Transverse colon (tissue), 4 donors: Measurements from ENCODE around the gene CHKA.

Source experiments
- EP300 ChIP-seq: sonication (generic); formaldehyde crosslinking; IDR thresholded peaks from one replicate; pipeline ENCODE4 v1.6.1; 2017; ENCODE audit warnings: antibody characterized with exemption, low read depth
- POLR2A ChIP-seq: fragments of 450-650 bp; IDR thresholded peaks from one replicate; pipeline ENCODE4 v1.6.1; 2016; ENCODE audit warnings: antibody characterized with exemption, mild to moderate bottlenecking, moderate library complexity
- POLR2AphosphoS5 ChIP-seq, 3 donors: sonication (generic); formaldehyde crosslinking; IDR thresholded peaks; one replicate each; pipeline ENCODE4 v1.6.1; 2016; ENCODE audit warnings: antibody characterized with exemption in 3 of 3
- TF ChIP-seq, protein P1 (sequence below), 5 experiments: fragments of 200-600 bp in 3 of 5; fragments of 450-650 bp in 2 of 5; sonication (generic) in 3 of 5; IDR thresholded peaks; 1 replicate in 2 of 5; 2 replicates in 3 of 5; pipeline ENCODE4 v1.5.1; 2016 to 2017; ENCODE audit warnings: antibody characterized with exemption in 5 of 5, inconsistent platforms in 3 of 5, mild to moderate bottlenecking in 2 of 5, moderate library complexity in 1 of 5

DNA sequence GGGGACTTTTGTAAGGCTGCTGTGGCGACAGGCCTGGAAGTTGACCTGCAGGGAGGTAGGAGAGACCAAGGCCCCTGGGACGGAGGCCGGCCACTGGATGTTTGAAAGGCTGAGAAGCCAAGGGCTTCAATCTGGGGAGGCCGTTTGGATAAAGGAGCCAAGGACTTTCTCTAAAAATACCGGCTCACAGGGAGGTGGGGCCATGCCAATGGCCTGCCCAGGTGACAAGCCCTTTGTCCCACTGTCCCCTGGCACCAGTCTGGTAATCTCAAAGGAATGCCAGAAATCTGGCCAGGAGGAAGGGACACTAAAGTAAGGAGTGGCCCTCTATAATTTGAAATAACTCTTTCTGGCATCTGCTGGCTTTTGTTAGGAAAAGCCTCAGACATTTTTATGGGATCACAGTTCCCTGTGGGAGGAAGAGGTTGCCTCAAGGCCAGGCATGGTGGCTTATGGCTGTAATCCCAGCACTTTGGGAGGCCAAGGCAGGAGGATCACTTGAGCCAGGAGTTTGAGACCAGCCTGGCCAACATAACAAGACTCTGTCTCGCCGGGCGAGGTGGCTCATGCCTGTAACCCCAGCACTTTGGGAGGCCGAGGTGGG, 1.9 kb upstream of the CHKA start:
- TF ChIP-seq POLR2A, result peak; percentile 23
- TF ChIP-seq, protein P1, sequence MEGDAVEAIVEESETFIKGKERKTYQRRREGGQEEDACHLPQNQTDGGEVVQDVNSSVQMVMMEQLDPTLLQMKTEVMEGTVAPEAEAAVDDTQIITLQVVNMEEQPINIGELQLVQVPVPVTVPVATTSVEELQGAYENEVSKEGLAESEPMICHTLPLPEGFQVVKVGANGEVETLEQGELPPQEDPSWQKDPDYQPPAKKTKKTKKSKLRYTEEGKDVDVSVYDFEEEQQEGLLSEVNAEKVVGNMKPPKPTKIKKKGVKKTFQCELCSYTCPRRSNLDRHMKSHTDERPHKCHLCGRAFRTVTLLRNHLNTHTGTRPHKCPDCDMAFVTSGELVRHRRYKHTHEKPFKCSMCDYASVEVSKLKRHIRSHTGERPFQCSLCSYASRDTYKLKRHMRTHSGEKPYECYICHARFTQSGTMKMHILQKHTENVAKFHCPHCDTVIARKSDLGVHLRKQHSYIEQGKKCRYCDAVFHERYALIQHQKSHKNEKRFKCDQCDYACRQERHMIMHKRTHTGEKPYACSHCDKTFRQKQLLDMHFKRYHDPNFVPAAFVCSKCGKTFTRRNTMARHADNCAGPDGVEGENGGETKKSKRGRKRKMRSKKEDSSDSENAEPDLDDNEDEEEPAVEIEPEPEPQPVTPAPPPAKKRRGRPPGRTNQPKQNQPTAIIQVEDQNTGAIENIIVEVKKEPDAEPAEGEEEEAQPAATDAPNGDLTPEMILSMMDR (IDR thresholded peaks at IDR 0.05), result no peak
- peak in 2 of 3 donors; percentile 56 to 73 for TF ChIP-seq POLR2AphosphoS5 (IDR thresholded peaks at IDR 0.05)
- TF ChIP-seq EP300, result peak; percentile 77
